NCI-H1092 (cell line): ENCODE results near the gene EIF2AK2.

Experiments
- DNase-seq: peaks from one replicate; lab custom pipeline; 2025; lab: John Stamatoyannopoulos, UW

The EIF2AK2 gene

DNA sequence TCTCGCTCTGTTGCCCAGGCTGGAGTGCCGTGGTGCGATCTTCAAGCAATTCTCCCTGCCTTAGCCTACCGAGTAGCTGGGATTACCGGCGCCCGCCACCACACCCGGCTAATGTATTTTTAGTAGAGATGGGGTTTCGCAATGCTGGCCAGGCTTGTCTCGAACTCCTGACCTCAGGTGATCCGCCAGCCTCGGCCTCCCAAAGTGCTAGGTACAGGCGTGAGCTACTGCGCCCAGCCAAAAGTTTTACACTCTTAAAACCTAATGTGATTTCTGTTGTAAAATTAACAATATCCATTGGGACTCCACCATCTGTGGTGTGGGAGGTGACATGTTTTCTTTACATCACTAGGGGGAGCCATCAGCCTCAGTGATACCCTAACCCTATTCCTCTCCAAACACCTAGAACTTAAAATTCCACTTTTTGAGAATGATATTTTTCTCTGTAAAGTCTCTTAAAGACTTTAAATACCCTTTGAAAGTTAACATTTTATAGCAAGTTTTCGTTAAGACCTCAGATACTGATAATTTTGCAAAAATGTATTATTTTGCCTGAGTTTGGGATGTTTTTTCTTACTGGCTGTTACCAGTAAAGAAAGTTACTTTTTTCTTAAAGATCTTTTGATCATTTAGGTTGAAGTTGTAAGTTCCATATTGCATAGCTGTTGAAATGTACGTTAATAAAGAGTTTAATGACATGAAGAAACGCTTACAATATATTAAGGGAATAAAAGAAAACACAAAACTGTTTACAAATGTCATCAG, 11.6 kb upstream of the EIF2AK2 start:
- no peak for DNase-seq

DNA sequence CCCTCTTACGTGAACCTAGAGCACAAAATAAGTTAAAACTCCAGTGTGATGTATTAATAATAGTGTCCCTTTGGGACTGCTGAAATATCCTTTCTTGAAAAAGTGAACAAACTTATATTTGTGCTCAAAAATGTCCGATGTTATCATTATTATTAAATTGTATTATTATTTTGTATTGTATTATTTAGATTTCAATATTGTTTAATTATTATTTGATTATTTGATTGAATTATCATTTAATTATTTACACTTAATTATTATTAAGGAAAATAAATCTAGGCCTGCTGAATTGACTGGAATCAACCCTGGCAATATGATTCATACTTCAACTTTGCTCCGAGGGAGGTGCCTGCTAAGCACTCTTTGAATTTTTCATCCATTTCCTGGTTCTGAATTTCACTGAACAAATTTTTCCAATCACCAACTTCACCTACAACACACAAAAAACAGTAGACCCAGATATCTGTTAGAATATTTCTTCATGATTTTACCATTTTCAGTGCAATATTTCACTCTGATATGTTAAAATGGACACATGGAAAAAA, 10.9 kb upstream of the EIF2AK2 start:
- no peak for DNase-seq

DNA sequence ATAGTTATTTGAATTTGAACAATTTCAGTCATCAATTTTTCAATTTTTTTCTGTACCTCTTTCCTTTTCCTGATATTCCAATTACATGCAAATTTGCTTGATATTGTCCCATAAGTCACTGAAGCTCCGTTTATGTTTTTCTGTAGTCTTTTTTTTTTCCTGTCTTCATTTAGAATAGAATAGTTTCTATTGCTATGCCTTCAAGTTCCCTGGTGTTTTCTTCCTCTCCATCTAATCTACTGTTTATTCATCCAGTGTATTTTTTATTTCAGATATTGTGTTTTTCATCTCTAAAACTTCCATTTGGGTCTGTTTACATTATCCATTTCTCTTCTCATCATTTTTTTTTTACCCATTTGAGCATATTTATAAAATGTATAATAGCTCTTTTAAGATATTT, 8.0 kb upstream of the EIF2AK2 start:
- DNase-seq: no peak

DNA sequence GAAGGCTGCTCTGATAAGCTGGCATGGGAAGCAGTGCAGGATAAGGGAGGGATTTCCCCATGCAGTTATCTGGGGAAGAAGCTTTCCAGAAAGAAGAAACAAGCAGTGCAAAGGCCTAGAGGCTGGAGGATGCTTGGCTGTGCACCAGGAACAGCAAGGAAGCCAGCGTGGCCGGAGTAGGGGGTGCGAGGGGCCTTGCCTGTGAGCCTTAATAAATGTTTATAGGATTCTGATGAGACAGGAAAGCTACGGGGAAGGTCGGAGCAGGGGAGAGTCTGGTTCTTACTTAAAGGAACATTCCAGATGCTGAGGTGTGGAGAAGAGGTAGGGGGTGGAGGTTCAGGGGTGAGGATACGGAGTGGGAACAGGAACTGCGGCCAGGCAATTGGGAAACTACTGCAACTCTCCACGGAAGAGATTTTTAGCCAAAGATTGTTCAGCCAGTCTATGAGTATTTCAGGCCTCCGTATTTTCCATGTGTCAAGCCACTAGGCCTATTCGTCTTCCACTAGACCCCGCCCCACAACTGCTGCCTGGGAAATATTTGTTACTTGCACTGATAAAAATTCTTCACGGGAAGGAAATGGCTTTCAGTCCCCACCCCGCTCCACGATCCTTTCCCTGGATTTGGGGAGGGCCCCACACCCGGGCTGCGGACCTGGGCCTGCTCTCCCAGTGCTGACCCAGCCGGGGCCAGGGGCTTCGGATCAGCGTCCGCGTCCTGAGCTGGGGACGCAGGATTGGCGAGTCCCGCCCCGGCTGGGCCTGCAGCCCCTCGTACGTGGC, 516 bp downstream of the EIF2AK2 start:
- DNase-seq: no peak

DNA sequence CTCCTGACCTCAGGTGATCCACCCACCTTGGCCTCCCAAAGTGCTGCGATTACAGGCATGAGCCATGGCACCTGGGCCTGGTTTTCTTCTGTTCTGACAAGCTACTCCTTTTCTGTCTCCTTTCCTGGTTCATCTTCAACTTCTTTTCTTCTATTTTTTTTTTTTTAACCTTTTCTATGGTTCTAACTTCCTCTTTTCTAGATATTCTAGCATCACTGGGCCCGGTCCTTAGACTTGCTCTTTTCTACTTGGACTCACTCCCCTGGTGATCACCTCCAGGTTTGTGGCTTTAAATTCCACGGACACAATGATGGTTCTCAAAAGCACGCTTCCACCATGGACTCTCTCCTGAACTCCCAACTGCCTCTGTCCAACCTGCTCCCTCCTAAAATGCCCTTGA, 2.0 kb downstream of the EIF2AK2 start:
- DNase-seq: no peak

DNA sequence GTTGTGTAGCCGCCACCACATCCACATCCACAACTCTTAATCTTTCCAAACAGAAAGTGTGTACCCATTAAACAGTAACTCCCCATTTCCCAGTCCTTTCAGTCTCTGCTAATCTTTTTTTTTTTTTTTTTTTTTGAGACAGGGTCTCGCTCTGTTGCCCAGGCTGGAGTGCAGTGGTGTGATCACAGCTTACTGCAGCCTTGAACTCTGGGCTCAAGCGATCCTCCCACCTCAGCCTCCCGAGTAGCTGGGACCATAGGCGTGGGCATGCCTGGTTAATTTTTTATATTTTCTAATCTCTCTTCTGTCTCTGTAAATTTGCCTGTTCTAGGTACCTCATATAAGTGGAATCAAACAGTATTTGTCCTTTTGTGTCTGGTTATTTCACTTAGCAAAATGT, 3.6 kb downstream of the EIF2AK2 start:
- DNase-seq: no peak

DNA sequence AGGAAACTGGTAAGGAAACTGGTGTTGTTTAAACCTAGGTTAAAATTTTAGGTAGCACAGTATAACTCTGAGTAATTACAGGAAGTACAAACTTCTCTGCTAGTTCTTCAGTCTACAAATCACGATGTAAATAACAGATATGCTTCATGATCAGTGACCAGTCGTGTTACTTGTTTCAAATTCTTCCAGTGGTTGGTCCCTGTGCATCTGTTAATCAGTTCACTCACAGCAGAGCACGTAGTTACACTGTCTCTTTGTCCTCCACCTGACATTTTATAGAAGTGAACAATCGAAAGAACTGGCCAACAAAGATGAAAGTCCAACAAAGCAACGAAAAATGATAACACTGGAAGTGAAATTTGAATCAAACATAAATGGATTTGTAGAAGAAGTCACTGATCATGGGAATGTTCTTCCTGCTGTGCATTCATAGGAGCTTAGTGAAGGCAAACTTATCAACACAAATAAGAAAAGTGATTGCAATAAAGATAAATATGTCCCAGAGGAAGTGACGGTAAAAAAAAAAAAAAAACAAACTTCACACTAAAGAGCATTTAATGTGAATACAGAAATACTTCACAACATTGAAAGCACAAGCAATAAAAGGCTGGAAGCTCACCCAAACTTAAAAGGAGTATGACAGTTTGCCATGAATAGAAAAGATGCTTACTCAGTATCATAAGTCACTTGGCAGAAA, 7.0 kb downstream of the EIF2AK2 start:
- DNase-seq: no peak

DNA sequence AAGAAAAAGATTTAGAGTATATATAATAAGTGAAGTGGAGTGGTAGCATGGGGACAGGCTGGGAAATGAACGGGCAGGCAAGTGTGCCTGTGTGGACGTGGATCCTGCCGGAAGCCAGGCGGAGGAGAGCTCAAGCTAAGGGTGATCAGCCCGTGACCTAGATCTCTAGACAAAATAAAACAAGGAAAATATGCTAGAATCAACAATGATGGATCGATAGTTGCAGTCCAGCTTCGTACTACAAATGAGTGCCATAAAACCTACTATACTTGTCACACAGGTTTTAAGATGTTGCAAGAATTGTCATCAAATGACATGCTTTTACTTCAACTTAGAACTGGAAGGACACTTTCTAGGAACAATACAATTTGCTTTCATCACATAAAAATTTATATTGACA, 8.5 kb downstream of the EIF2AK2 start:
- no peak for DNase-seq

DNA sequence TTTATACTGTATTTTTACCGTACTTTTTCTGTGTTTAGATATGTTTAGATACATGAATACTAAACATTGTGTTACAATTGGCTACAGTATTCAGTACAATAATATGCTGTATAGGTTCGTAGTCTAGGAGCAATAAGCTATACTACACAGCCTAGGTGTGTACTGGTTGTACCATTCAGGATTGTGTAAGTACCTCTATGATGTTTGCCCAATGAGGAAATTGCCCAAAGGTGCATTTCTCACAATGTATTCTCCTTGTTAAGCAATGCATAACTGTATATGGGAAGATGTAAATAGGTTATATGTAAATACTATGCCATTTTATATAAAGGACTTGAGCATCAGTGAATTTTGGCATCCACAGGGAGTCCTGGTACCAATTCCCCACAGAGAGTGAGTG, 10.7 kb downstream of the EIF2AK2 start:
- no peak for DNase-seq

DNA sequence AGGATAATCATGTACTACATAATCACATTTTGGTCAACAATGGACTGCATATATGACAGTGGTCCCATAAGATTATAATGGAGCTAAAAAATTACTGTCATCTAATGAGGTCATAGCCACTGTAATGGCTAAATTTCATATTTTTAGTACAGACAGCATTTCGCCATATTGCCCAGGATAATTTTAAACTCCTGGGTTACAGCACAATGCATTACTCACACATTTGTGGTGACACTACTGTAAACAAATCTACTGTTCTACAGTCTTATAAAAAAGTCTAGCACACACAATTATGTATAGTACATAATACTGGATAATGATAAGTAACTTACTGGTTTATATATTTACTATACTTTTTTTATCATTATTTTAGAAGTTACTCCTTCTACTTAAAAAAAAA, 12.8 kb downstream of the EIF2AK2 start:
- no peak for DNase-seq

DNA sequence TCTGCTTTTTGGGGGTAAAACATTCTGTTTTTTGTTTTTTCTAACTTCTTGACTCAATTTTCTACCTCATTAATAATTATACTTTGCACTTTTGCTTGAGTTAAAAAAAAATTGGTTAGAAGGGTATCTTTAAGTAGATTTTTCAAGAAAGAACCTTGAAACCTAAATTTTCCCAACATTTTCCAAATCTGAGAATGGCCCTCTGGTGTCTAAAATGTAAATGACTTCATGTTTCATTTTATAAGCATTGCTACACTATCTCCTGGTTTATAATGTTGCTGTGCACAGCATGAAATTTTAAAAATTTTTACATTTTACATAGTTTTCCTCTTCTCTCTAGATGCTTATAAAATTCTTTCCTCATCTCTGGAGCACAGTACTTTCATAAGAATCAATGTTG, 14.2 kb downstream of the EIF2AK2 start:
- DNase-seq: no peak

DNA sequence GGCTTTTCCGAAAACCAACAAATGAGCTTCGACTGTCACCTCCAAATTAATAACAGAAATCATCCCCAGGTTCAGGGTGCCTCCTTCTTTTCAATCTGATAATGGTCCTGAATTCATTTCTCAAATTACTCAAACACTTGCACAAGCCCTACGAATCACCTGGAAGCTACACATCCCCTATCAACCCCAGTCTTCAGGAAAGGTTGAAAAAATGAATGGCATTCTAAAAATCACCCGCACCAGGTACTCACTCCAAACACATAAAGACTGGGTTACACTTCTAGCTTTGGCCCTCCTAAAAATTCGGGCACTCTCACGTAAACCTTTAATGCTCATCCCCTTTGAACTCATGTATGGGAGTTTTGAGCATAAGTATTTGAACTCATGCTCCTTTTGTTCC, 23.9 kb downstream of the EIF2AK2 start:
- DNase-seq: no peak

DNA sequence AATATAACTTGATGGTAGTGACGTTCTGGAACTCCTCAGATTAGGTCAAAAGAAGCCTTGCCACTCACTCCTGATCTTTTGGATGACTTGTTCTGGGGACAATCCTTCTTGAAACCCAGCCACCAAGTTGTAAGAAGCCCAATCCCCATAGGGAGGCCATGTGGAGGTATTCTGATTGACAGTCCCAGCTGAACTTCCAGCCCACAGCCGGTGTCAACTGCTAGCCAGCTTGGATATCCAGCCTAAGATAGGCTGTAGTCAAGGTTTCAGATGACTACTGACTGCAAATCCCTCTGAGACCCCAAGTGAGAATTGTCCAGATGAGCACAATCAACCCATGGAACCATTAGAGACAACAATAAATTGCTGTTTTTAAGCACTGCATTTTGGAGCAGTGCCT, 31.4 kb downstream of the EIF2AK2 start:
- no peak for DNase-seq

DNA sequence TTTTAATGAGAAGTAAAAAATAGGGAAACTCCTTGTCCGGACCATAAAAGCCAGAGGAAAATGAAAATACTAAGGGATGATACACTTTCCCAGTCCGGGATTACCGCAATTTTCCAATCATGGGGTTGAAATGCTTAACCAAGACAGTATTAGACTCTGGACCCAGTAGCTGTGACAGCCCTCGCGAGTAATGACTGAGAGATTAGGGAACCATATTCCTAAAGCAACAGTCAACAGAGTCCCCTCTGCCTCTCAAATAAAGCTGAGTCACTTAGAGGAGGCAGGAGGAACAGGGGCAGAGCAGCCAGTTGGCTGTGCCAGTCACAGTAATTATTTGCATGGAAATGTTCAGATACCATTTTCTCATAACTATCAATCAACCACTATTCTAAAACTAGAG, 37.6 kb downstream of the EIF2AK2 start:
- no peak for DNase-seq

DNA sequence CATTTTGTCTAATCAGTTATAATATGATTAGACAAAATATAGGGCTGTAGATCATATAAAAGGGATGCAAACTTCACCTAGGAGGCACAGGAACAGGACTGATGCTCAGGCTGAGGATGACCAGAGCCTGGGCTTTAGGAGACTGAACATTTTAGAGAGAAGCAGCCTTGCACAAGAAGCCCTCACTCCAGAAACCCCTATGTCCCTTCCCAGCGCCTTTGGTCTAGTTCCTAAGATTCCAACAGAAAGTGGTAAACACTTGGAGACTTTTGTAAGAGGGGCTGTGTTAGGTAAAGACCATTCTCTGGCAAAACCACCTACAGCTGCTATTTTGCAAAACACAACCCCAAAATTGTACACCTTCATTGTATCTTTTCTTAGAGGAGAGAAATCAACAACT, 39.2 kb downstream of the EIF2AK2 start:
- no peak for DNase-seq

DNA sequence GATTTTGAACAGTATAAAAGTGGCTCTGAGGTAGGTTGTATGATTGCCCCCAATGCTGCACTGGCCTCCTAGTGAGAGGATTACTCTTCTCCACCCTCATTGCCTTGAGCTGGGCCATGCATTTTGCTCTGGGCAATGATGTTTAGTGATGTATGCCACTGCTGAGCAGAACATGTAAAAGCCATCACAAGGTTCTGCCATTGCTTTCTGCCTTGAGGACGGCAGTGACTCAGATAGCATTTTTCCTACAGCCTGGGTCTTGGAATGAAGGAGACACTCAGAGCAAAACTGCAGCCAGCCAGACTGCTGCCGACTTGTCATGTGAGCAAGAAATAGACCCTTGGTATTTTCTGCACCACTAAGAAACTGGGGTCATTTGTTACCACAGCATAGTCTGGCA, 44.8 kb downstream of the EIF2AK2 start:
- no peak for DNase-seq

DNA sequence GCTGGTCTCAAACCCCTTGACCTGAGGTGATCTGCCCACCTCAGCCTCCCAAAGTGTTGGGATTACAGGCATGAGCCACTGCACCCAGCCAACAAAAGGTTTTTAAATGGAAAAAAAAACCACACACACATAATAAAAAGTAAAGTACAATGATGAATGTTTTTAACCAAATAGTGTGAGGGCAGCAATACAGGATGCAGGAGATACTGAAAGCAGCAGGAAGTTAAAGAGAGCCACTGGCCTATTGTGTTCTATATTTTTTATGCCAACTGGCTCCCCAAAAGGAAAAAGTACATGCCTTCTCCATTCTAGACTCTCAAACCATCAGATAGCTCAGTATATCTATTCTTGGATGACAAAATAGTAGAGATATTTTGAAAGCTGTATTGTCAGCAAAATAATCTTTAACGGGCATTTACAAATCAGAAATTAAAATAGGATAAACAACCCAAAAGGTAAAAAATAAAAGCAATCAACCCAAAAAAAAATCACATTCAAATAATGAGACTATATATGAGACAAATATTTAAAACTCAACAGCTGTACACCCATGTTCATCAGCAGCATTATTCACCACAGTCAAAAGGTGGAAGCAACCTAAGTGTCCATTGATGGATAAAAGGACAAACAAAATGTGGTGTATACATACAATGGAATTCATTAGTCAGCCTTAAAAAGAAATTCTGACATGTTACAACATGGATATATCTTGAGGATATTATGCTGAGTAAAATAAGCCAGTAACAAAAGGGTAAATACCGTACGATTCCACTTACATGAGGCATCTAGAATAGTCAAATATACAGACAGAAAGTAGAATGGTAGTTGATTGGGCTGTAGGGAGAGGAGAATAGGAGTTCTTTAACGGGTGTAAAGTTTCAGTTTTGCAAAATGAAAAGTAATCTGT, 46.2 kb downstream of the EIF2AK2 start:
- no peak for DNase-seq

DNA sequence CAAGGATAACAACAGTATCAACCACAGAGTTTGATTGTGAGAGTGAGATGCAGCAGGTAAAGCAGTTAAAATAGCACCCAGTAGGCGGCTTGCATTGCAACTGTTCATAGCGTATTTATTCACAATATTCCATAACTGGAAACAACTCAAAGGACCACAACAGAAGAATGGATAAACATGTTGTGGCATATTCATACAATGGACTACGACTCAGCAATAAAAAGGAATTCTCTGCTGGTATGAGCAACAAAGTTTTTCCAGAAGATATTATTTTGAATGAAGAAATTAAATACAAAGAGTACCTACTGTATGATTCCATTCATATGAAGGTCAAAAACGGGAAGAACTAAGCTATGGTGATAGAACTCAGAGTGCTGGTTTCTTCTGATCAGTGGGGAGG, 47.3 kb downstream of the EIF2AK2 start:
- DNase-seq: no peak

DNA sequence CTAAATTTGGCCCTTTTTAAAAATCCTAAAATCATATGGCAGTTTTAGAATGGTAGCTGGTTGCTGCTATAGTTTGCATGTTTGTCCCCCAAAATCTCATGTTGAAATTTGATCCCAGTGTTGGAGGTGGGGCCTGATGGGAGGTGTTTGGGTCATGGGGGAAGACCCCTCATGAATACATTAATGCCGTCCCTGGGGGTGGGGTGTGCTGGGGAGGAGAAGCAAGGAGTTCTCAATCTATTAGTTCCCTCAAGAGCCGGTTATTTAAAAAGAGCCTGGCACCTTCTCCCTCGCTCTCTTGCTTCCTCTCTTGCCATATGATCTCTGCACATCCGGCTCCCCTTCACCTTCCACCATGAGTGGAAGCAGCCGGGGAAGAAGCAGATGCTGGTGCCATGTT, 51.6 kb downstream of the EIF2AK2 start:
- no peak for DNase-seq

DNA sequence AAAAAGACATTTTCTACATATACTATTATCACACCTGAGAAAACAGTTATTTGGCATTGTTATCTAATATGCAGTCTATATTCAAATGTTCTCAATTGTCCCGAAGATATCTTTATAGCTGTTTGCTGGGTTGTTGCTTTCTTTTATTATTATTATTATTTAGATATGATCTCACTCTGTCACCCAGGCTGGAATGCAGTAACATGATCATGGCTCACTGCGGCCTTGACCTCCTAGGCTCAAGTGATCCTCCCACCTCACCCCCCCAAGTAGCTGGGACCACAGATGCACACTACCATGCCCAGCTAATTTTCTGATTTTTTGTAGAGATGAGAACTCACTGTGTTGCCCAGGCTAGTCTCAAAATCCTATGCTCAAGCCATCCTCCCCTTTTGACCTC, 52.6 kb downstream of the EIF2AK2 start:
- DNase-seq: no peak

DNA sequence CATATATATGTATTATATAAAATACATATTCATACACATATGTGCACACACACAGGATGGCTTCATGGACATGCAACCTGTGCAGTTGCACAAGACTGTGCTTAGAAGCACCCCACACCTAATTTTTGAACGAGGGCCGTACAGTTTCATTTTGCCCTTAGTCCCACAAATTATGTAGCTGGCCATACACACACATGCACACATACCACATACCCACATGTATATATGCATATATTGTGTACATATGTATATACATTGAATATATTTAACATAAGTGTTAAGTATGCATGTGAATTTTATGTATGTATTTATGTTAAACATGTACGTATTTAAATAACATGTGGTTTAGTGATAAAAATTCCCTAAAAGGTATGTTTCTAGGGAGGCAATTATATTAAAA, 54.2 kb downstream of the EIF2AK2 start:
- DNase-seq: no peak

DNA sequence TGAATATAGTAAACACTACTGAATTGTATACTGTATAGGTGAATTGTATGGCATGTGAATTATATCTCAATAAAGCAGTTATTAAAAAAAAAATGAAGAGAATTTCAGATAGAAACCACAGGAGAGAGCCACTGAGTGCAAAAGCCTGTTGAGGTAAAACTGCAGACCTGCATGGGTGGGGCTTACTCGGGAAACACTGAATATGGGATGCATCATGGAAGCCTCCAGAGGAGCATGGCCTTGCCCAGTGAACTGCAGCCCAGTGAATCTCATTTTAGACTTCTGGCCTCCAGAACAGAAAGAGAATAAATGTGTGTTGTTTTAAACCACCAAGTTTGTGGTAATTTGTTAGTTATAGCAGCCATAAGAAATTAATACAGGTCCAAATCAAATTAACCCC, 56.7 kb downstream of the EIF2AK2 start:
- DNase-seq: no peak
